PC-3 (cell line): Measurements from ENCODE around the gene MAD1L1. TPM values are rescaled to one million over a fixed set of nuclear protein-coding genes. Genes with fewer than 3 reads are reported as not detected.

Experiments
- ATAC-seq: fragments of 200-7000 bp; cut with Tn5 transposase; 2 replicates; pipeline ENCODE4 v1.9.1; 2020; ENCODE audit warnings: mild to moderate bottlenecking, moderate library complexity
- BruUV-seq: library from RNA; stranded (reverse); fragments of 400-500 nt; replicated peaks from 2 replicates; lab custom pipeline; 2021; lab: Mats Ljungman, UMichigan
- CTCF ChIA-PET: fragments of 300-600 bp; sonication (Branson Sonifier 250); formaldehyde crosslinking; loops from one replicate; lab custom pipeline; 2022; ENCODE audit warnings: antibody characterized with exemption; lab: Charles Lee
- POLR2A ChIA-PET: fragments of 300-600 bp; sonication (Branson Sonifier 250); formaldehyde crosslinking; loops from one replicate; lab custom pipeline; 2022; ENCODE audit warnings: antibody characterized with exemption; ENCODE audit not compliant: unreplicated experiment; lab: Charles Lee
- DNase-seq: peaks from one replicate; pipeline ENCODE4 v3.0.0-alpha.2; 2015
- H2AFZ ChIP-seq: fragments of 300-600 bp; sonication (generic); 2 replicates; pipeline ENCODE4 v1.6.0; 2016; ENCODE audit warnings: antibody characterized with exemption, low read length
- H3F3A ChIP-seq: fragments of 300-600 bp; sonication (generic); one replicate; pipeline ENCODE4 v1.6.0; 2017; ENCODE audit warnings: antibody characterized with exemption, low read length, control low read depth, mild to moderate bottlenecking; ENCODE audit not compliant: unreplicated experiment
- H3K27ac ChIP-seq: fragments of 300-600 bp; sonication (generic); 2 replicates; pipeline ENCODE4 v1.5.1; 2016; ENCODE audit warnings: mild to moderate bottlenecking, low read length
- H3K27me3 ChIP-seq: fragments of 300-600 bp; sonication (generic); 2 replicates; pipeline ENCODE4 v1.6.1; 2016; ENCODE audit warnings: low read length, mixed read lengths
- H3K36me3 ChIP-seq: fragments of 300-600 bp; sonication (generic); 2 replicates; pipeline ENCODE4 v1.6.1; 2016; ENCODE audit warnings: low read depth, mixed run types, low read length, mixed read lengths
- H3K4me1 ChIP-seq: fragments of 300-600 bp; sonication (generic); 2 replicates; pipeline ENCODE4 v1.5.1; 2016; ENCODE audit warnings: low read length; ENCODE audit not compliant: insufficient read depth
- H3K4me2 ChIP-seq: fragments of 300-600 bp; sonication (generic); 2 replicates; pipeline ENCODE4 v1.6.0; 2016; ENCODE audit warnings: low read length
- H3K4me3 ChIP-seq: fragments of 300-600 bp; sonication (generic); 2 replicates; pipeline ENCODE4 v1.5.1; 2016; ENCODE audit warnings: mild to moderate bottlenecking, low read length, mixed read lengths
- H3K79me2 ChIP-seq: fragments of 300-600 bp; sonication (generic); 2 replicates; pipeline ENCODE4 v1.6.1; 2017; ENCODE audit warnings: low read length, mixed read lengths
- H3K9ac ChIP-seq: fragments of 300-600 bp; sonication (generic); 2 replicates; pipeline ENCODE4 v1.6.0; 2016; ENCODE audit warnings: mild to moderate bottlenecking, low read length
- H3K9me2 ChIP-seq: fragments of 300-600 bp; sonication (generic); replicated peaks from 2 replicates; pipeline ENCODE4 v1.6.1; 2016; ENCODE audit warnings: mixed run types, low read length, mixed read lengths
- H3K9me3 ChIP-seq: fragments of 300-600 bp; sonication (generic); 2 replicates; pipeline ENCODE4 v1.6.1; 2016; ENCODE audit warnings: low read length, mixed read lengths
- H4K20me1 ChIP-seq: fragments of 300-600 bp; sonication (generic); 2 replicates; pipeline ENCODE4 v1.6.1; 2016; ENCODE audit warnings: low read length, mixed read lengths
- EZH2 ChIP-seq: fragments of 300-600 bp; sonication (generic); IDR thresholded peaks from one replicate; pipeline ENCODE4 v1.6.1; 2017; ENCODE audit warnings: antibody characterized with exemption, mild to moderate bottlenecking, low read length; ENCODE audit not compliant: unreplicated experiment
- EZH2phosphoT487 ChIP-seq: fragments of 300-600 bp; sonication (generic); IDR thresholded peaks from 2 replicates; pipeline ENCODE4 v1.6.1; 2018; ENCODE audit warnings: mild to moderate bottlenecking, antibody characterized with exemption, low read length, borderline replicate concordance
- intact Hi-C: fragments of 100-400 bp; cut with micrococcal nuclease; formaldehyde crosslinking; loops from 2 replicates; pipeline ENCODE4 v1.9.0; 2023
- total RNA-seq: library from RNA; depleted of rRNA; stranded (reverse); fragments of >200 nt; gene quantifications from 2 replicates; pipeline ENCODE4 v1.2.3, GENCODE V29; 2014
- TF ChIP-seq, protein P1 (sequence below): fragments of 300-600 bp; sonication (generic); conservative IDR thresholded peaks from 2 replicates; pipeline ENCODE4 v1.5.1; 2017; ENCODE audit warnings: antibody characterized with exemption, low read depth, mild to moderate bottlenecking, low read length

Gene MAD1L1
- total RNA-seq, 1 experiment from 2014 or later: 88.4 TPM

DNA sequence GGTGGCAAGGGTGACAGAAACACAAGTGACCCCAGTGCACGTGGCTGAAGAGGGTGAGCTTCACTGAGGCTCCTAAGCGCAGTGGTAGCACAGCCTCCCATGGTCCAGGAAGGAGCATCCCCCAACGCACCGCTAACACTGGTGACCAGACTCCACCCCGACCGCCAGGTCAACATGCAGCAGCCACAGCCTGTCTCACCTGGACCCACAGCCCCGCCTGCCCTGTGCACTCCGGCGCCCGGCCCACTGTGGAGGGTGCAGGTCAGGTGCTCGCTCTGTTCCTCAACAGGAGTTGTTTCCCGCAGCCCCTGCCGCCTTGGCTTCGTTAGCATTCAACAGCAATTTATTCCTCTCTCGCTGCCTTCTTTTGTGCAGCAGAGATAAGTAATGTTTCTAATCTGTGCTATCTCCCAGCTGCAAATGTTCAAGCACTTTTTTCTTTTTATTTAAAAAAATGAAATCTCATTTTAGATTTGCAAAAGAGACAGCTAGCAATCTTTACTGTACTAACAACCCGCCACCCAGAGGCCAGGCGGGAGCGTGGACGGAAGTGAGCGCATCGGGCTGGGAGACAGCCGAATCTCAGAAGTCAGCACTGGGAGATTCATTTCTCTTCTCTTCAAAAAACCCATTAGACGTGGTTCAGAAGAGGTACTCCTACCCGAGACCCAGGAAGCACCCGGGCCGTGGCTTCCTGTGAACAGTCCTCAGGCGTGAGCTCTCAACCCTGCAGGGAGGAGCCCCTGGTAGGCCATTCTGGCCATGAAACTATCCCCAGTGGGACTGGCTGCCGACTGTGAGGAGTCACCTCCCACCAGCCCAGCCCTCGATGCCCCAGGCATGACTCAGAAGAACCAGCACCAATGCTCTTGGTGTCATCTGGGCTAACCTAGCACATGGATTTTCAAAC is 133.4 kb downstream of the MAD1L1 start:
- TF ChIP-seq EZH2 (no peak), EZH2phosphoT487 (no peak)
- TF ChIP-seq, protein P1, sequence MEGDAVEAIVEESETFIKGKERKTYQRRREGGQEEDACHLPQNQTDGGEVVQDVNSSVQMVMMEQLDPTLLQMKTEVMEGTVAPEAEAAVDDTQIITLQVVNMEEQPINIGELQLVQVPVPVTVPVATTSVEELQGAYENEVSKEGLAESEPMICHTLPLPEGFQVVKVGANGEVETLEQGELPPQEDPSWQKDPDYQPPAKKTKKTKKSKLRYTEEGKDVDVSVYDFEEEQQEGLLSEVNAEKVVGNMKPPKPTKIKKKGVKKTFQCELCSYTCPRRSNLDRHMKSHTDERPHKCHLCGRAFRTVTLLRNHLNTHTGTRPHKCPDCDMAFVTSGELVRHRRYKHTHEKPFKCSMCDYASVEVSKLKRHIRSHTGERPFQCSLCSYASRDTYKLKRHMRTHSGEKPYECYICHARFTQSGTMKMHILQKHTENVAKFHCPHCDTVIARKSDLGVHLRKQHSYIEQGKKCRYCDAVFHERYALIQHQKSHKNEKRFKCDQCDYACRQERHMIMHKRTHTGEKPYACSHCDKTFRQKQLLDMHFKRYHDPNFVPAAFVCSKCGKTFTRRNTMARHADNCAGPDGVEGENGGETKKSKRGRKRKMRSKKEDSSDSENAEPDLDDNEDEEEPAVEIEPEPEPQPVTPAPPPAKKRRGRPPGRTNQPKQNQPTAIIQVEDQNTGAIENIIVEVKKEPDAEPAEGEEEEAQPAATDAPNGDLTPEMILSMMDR: no peak
- no peak overlapping the region for H3K4me3 ChIP-seq
- no peaks in the 10 kb centered on the region for H3K36me3 ChIP-seq
- no TSS peak for BruUV-seq
- DNase-seq: no peak
- H3K27ac ChIP-seq: no peak overlapping the region
- no peak overlapping the region for H2AFZ ChIP-seq
- no peak; the same call in 1 of the 2 replicates for ATAC-seq
- H3K9me2 ChIP-seq: no peaks in the 10 kb centered on the region
- no peak overlapping the region for H3K4me2 ChIP-seq
- H3K4me1 ChIP-seq: no peaks in the 10 kb centered on the region
- no peaks in the 10 kb centered on the region for H3K9me3 ChIP-seq
- intact Hi-C loops: no loop called here
- H3F3A ChIP-seq: no peaks in the 10 kb centered on the region
- H3K27me3 ChIP-seq: no peaks in the 10 kb centered on the region
- ChIA-PET CTCF (no interaction called here), POLR2A (no interaction called here)
- no peak overlapping the region for H3K9ac ChIP-seq
- H3K79me2 ChIP-seq: no peaks in the 10 kb centered on the region
- no peaks in the 10 kb centered on the region for H4K20me1 ChIP-seq

DNA sequence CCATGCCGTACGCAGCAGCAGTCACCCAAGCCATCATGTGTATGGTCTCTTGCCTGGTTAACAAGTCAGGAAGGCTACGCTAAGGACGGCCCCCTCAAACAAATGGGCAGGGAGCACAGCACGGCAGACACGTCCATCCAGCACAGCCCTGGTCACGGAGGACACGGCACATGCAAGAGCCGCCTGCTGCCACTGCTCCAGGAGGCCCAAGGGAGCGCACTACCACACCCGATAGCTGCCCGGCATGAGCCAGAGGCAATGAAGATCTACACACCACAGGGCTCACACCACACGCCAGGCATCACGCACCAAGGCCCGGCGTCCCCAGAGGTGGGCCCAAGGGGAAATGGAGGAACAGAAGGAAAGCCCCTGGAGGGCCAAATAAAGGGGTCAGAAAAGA is 134.2 kb downstream of the MAD1L1 start:
- Histone ChIP-seq H3K4me3 (no peak overlapping the region), H3K4me2 (no peak overlapping the region), H3K36me3 (no peaks in the 10 kb centered on the region), H4K20me1 (no peaks in the 10 kb centered on the region), H3K27ac (no peak overlapping the region), H3F3A (no peaks in the 10 kb centered on the region), H3K9me2 (no peaks in the 10 kb centered on the region), H3K4me1 (no peaks in the 10 kb centered on the region), H3K79me2 (no peaks in the 10 kb centered on the region), H2AFZ (no peak overlapping the region), H3K27me3 (no peaks in the 10 kb centered on the region), H3K9me3 (no peaks in the 10 kb centered on the region), H3K9ac (no peak overlapping the region)
- ChIA-PET CTCF (no interaction called here), POLR2A (no interaction called here)
- DNase-seq (no peak), ATAC-seq (no peak)
- intact Hi-C loops: no loop called here
- TF ChIP-seq, protein P1: no peak
- no peak for TF ChIP-seq EZH2phosphoT487
- TF ChIP-seq EZH2: no peak
- BruUV-seq: no TSS peak

DNA sequence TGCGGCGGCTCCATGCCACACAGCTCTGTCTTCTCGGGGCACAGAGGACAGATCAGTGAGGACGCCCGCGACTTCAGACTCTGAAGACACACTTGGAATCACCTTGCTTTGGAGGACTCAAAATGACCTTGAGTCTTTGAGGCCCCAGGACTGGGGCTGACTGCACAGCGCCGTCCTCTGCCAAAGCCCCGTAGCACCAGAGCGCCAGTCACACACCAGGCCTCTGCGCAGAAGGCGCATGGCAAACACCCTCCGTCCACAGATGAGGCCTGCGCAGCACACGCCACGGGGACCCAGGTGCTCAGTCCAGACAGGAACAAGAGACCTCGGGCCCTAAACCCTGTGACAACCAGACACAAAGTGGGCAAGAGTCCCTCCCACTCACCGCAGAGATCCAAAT is 134.7 kb downstream of the MAD1L1 start:
- ATAC-seq: no peak
- CTCF ChIA-PET: no interaction called here

More for the DNA sequence above, 134.7 kb downstream of the MAD1L1 start:
- H3K4me3 ChIP-seq: no peak overlapping the region
- no peaks in the 10 kb centered on the region for H3K36me3 ChIP-seq
- H3K79me2 ChIP-seq: no peaks in the 10 kb centered on the region
- H3K9me2 ChIP-seq: no peaks in the 10 kb centered on the region
- TF ChIP-seq EZH2phosphoT487 (no peak), EZH2 (no peak)
- TF ChIP-seq, protein P1: no peak
- H3F3A ChIP-seq: no peaks in the 10 kb centered on the region
- no peaks in the 10 kb centered on the region for H3K9me3 ChIP-seq
- no peak overlapping the region for H3K4me2 ChIP-seq
- BruUV-seq: no TSS peak
- H2AFZ ChIP-seq: no peak overlapping the region
- no peaks in the 10 kb centered on the region for H3K4me1 ChIP-seq
- no peaks in the 10 kb centered on the region for H3K27me3 ChIP-seq
- no peak overlapping the region for H3K27ac ChIP-seq
- H4K20me1 ChIP-seq: no peaks in the 10 kb centered on the region
- intact Hi-C loops: no loop called here
- no peak for DNase-seq
- POLR2A ChIA-PET: no interaction called here
- H3K9ac ChIP-seq: no peak overlapping the region
